ENCODE data around the gene OTX1.

- TF ChIP-seq ELF4 (CRISPR knock-in tag; IDR thresholded peaks at IDR 0.05) = no peak
- no peak for TF ChIP-seq CUX1 (CRISPR knock-in tag; IDR thresholded peaks at IDR 0.05)
- TF ChIP-seq FIP1L1 (IDR thresholded peaks at IDR 0.05; ENCODE audit: low read depth, low read length, poor library complexity, severe bottlenecking) = no peak
- no peak for TF ChIP-seq ZC3H11A (IDR thresholded peaks at IDR 0.05; ENCODE audit: low read depth, low read length)
- TF ChIP-seq FOXJ2 (tag; IDR thresholded peaks at IDR 0.05) = no peak
- TF ChIP-seq CTCF (IDR thresholded peaks at IDR 0.05 in 2 of 3, conservative IDR thresholded peaks at IDR 0.05 in 1 of 3; ENCODE audit: insufficient read depth in 2 of 3, low read depth in 1 of 3, low read length in 3 of 3) = no peak
- TF ChIP-seq FOXO4 (CRISPR knock-in tag; IDR thresholded peaks at IDR 0.05) = no peak
- TF ChIP-seq ADNP (tag; IDR thresholded peaks at IDR 0.05) = no peak
These were observed 678 bp upstream of the OTX1 start for GRCh38 chr2:63049970-63050333.
